DMS53 treated with DMSO at 0.1 percent for 48 hours (cell line): ENCODE measurements around the gene NDFIP2.
"Not testable (repeated sequence)": the region's sequence is repeated elsewhere in the genome, so short reads cannot be mapped to it uniquely, and the experiment has no call there.

ENCODE experiments used
- DNase-seq: peaks from one replicate; lab custom pipeline; 2025; ENCODE audit not compliant: unreplicated experiment; lab: John Stamatoyannopoulos, UW

Gene NDFIP2

DNA sequence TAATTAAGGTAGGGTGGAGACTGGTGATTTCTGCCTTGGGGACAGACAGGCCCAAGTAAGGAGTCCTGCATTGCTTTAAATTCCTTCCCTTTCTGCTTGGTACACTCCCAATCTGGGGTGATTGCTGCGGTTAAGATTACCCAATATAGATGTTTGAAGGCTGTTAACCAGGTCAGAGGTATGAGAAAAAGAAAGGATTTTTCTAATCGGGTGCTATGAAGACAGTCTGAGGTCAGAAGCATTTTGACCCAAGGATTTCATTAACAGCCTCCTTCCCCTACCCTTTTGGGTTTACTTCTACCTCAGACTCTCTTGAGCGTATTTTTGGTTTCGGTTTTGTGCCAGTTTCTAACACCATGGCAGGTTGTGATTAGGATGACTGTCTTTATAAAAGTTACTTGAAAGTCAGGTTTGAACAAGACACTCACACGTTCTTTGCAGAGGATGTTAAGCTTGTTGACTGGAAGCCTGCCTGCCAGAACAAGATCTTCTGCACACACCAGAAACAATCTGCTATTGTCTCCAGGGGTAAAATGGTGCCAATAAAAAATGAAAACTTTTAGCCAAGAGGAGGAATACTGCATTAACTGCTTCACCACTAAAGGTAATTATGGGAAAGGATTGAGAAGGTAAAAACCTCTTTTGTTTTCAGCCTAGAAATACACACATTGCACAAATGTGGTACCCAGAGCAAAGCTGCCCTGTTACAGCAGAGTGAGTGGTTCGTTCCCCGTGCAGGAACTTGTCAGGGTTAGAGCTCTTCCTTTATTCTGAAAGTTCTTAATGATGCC lies 108.8 kb downstream of the NDFIP2 start:
- no peak for DNase-seq

DNA sequence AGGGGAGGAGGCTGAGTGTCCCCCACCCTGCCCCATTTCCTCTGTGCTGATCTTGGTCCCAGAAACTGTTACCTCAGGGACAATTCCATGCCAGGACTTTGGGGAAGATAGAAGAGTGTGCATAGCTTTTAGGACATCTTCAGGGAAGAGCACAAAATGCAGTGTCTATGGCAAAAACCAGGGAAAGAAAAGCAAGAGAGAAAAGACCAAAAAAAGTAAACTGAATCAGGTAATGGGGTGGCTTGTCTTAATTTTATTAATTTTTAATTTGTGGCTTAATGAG lies 109.4 kb downstream of the NDFIP2 start:
- no peak for DNase-seq

DNA sequence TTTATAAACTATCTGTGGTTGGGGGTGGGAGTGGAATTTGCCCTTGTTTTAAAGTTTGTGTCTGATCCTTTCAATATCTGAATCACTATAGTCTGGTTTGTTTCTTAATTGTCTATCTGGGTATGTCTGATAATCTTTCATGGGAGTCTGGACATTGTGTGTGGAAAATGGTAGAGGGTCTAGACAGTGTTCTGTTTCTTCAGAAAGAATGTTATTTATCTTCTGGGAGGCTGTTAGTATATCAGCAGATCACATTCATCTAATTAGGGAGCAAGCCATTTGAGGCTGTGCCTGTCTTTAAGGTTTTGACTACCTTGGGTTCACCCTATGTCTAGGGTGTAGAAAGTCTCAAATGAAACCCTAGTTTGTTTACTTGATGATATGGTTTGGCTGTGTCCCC lies 110.5 kb downstream of the NDFIP2 start:
- DNase-seq = no peak

DNA sequence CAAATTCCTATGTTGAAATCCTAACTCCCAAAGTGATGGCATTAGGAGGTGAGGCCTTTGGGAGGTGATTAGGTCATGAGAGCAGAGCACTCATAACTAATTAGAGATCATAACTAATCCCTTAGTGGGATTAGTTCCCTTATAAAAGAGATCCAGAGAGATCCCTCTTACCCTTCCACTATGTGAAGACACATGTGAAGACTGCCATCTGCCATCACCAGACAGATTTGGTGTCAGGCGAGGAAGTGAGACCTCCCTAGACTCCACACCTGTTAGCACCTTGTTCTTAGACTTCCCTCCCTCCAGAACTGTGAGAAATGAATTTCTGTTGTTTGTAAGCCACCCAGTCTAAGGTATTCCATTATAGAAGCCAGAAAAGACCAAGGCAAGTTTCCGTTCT lies 112.2 kb downstream of the NDFIP2 start:
- no peak for DNase-seq

DNA sequence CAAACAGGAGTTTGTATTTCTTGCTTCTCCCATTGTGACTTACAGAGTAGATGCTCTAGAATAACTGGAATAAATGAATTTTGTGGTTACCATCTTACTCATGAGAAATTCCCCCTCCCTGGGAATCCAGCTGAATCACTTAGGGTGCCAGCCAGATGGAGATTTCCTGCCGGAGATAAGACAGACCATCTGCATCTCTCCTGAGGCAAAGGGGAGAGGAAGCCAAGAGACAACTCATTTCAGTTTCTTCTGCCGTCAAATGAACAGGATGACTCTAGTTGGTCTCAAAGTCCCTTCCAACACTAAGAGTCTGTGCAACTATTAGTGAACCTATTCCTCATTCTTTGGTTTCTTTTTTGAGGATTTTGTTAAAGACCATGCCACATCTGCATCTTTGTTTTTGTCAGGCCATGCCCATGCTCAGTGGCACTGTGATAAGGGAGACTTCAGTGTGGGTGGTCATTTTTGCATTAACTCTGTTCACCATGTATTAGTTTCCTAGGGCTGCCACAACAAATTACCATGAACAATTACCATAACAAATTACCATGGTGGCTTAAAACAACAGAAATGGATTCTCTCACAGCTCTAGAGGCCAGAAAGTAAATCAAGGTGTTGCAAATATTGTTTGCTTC lies 112.8 kb downstream of the NDFIP2 start:
- no peak for DNase-seq

DNA sequence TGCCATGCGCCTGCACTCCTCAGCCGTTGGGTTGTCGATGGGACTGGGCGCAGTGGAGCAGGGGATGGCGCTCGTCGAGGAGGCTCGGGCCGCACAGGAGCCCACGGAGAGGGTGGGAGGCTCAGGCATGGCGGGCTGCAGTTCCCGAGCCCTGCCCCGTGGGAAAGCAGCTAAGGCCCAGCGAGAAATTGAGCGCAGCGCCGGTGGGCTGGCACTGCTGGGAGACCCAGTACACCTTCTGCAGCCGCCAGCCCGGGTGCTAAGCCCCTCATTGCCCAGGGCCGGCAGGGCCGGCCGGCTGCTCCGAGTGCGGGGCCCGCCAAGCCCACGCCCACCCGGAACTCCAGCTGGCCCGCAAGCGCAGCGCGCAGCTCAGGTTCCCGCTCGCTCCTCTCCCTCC lies 119.2 kb downstream of the NDFIP2 start:
- not testable (repeated sequence) for DNase-seq

DNA sequence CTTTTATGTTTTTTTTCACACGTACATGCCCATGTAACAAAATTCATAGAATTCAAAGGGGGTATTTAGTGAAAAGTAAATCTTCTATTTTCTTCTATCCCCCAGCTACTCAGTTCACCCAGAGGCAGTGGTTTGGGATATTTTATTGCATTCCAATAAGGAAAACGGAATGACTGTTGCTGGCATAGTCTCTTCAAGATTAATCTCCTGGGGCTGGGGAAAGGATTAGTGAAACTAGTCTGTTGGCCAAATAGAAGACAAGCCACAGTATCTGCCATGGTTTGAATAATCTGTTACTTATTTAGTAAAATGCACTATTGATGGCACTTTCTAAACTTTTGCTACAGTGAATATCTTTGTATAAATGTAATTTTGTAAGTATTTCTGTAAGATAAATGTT lies 122.0 kb downstream of the NDFIP2 start:
- no peak for DNase-seq

DNA sequence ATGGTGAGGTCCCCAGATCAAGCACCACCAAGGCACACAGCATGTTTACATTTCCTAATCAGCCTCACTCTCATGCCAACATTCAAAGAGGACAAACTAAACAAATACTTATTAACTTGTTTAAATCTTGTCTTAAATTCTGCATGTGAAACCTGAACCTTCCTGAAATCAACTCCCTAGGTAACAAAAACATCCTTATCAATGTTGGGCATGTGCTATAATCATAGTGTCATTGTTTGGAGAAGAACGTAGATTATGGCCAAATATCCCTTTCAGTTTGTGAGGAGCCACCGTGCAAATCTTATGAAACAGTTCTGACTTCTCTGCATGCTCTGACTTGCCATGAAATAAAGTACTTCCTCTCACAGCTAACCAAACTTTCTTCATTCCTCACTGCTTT lies 123.8 kb downstream of the NDFIP2 start:
- DNase-seq = no peak
